Astrocyte (in vitro differentiated cells and primary cell): ENCODE data around the gene ADGRE2. TPM values are rescaled to one million over a fixed set of nuclear protein-coding genes. Genes with fewer than 3 reads are reported as not detected.

Source experiments
- DNase-seq: peaks from one replicate; pipeline ENCODE4 v3.0.0-alpha.2; 2010; ENCODE audit warnings: low read depth
- FAIRE-seq: peaks from 2 replicates; lab custom pipeline; 2011; peaks lifted over from hg19 to GRCh38; lab: Jason Lieb, UNC
- H2AFZ ChIP-seq: 2 replicates; pipeline ENCODE4 v1.6.0; 2012; ENCODE audit warnings: low read depth, low read length, inconsistent platforms
- H3K27ac ChIP-seq: 2 replicates; pipeline ENCODE4 v1.5.1; 2011; ENCODE audit warnings: low read depth, low read length, inconsistent platforms
- H3K27me3 ChIP-seq: 2 replicates; pipeline ENCODE4 v1.6.0; 2011; ENCODE audit warnings: low read length, inconsistent platforms; ENCODE audit not compliant: insufficient read depth
- H3K36me3 ChIP-seq: 2 replicates; pipeline ENCODE4 v1.5.1; 2011; ENCODE audit warnings: low read length, inconsistent platforms; ENCODE audit not compliant: insufficient read depth
- H3K4me1 ChIP-seq: 2 replicates; pipeline ENCODE4 v1.5.1; 2011; ENCODE audit warnings: low read length, inconsistent platforms; ENCODE audit not compliant: insufficient read depth
- H3K4me2 ChIP-seq: 2 replicates; pipeline ENCODE4 v1.6.0; 2012; ENCODE audit warnings: low read length, inconsistent platforms
- H3K4me3 ChIP-seq: 2 replicates; pipeline ENCODE4 v1.5.1; 2011; ENCODE audit warnings: low read depth, mild to moderate bottlenecking, low read length, inconsistent platforms; ENCODE audit not compliant: insufficient read depth
- H3K79me2 ChIP-seq: 2 replicates; pipeline ENCODE4 v1.6.0; 2012; ENCODE audit warnings: mild to moderate bottlenecking, low read length, inconsistent platforms; ENCODE audit not compliant: insufficient read depth
- H3K9ac ChIP-seq: 2 replicates; pipeline ENCODE4 v1.6.0; 2012; ENCODE audit warnings: mild to moderate bottlenecking, low read length, inconsistent platforms
- H3K9me3 ChIP-seq: 2 replicates; pipeline ENCODE4 v1.5.1; 2012; ENCODE audit warnings: low read depth, mild to moderate bottlenecking, low read length, inconsistent platforms; ENCODE audit not compliant: insufficient read depth
- H4K20me1 ChIP-seq: 2 replicates; pipeline ENCODE4 v1.6.0; 2012; ENCODE audit warnings: low read length, inconsistent platforms; ENCODE audit not compliant: insufficient read depth
- H3K27ac Mint-ChIP-seq: one replicate; pipeline ENCODE4 v1.8.0; 2021; ENCODE audit warnings: mild to moderate bottlenecking, mixed read lengths; ENCODE audit not compliant: unreplicated experiment
- H3K27me3 Mint-ChIP-seq: one replicate; pipeline ENCODE4 v1.8.0; 2021; ENCODE audit warnings: low read depth, mixed read lengths; ENCODE audit not compliant: unreplicated experiment
- H3K36me3 Mint-ChIP-seq: one replicate; pipeline ENCODE4 v1.8.0; 2021; ENCODE audit warnings: low read depth, mixed read lengths; ENCODE audit not compliant: unreplicated experiment
- H3K4me1 Mint-ChIP-seq: one replicate; pipeline ENCODE4 v1.8.0; 2021; ENCODE audit warnings: low read depth, mixed read lengths; ENCODE audit not compliant: unreplicated experiment
- H3K4me3 Mint-ChIP-seq: one replicate; pipeline ENCODE4 v1.8.0; 2021; ENCODE audit warnings: mild to moderate bottlenecking, moderate library complexity, mixed read lengths; ENCODE audit not compliant: unreplicated experiment
- H3K9me3 Mint-ChIP-seq: one replicate; pipeline ENCODE4 v1.8.0; 2021; ENCODE audit warnings: mild to moderate bottlenecking, mixed read lengths; ENCODE audit not compliant: unreplicated experiment
- CTCF ChIP-seq: IDR thresholded peaks from 2 replicates; pipeline ENCODE4 v1.5.1; 2011; ENCODE audit warnings: low read depth, mild to moderate bottlenecking, inconsistent platforms, low read length, moderate library complexity; ENCODE audit not compliant: insufficient read depth
- EZH2 ChIP-seq: IDR thresholded peaks from 2 replicates; pipeline ENCODE4 v1.6.1; 2012; ENCODE audit warnings: mild to moderate bottlenecking, low read length, inconsistent platforms; ENCODE audit not compliant: insufficient read depth
- total RNA-seq: library from RNA; stranded (reverse); gene quantifications from 2 replicates; pipeline ENCODE4 v1.2.1, GENCODE V29; 2021

The ADGRE2 gene
- total RNA-seq, 1 donor from 2014 or later: 0.34 TPM

GRCh38 chr19:14748601-14749000 lies 29.8 kb downstream of the ADGRE2 start:
- Histone ChIP-seq H2AFZ (no peak overlapping the region), H3K4me1 (no peaks in the 10 kb centered on the region), H3K27me3 (no peaks in the 10 kb centered on the region), H3K79me2 (no peaks in the 10 kb centered on the region), H3K27ac (no peak overlapping the region), H4K20me1 (no peaks in the 10 kb centered on the region), H3K9ac (no peak overlapping the region), H3K9me3 (no peaks in the 10 kb centered on the region), H3K4me2 (no peak overlapping the region), H3K4me3 (no peak overlapping the region), H3K36me3 (no peaks in the 10 kb centered on the region)
- Mint-ChIP-seq H3K9me3 (no peaks in the 10 kb centered on the region), H3K4me1 (no peaks in the 10 kb centered on the region), H3K36me3 (no peaks in the 10 kb centered on the region), H3K4me3 (no peak overlapping the region), H3K27me3 (no peaks in the 10 kb centered on the region), H3K27ac (no peak overlapping the region)
- no peak for TF ChIP-seq CTCF
- no peak for TF ChIP-seq EZH2
- DNase-seq (no peak), FAIRE-seq (no peak)

- no peak overlapping the region for H3K9ac ChIP-seq
- H3K27ac ChIP-seq: no peak overlapping the region
- H3K4me2 ChIP-seq: no peak overlapping the region
- H3K27ac Mint-ChIP-seq: no peak overlapping the region
- H3K27me3 ChIP-seq: no peaks in the 10 kb centered on the region
- no peaks in the 10 kb centered on the region for H3K36me3 ChIP-seq
- H3K4me1 ChIP-seq: no peaks in the 10 kb centered on the region
- no peaks in the 10 kb centered on the region for H3K79me2 ChIP-seq
- FAIRE-seq (no peak), DNase-seq (no peak)
- H3K36me3 Mint-ChIP-seq: peaks cover 2% of the 10 kb centered on the region
- no peak overlapping the region for H3K4me3 ChIP-seq
- no peaks in the 10 kb centered on the region for H3K4me1 Mint-ChIP-seq
- no peaks in the 10 kb centered on the region for H3K27me3 Mint-ChIP-seq
- peaks cover 3% of the 10 kb centered on the region for H3K9me3 ChIP-seq
- H2AFZ ChIP-seq: no peak overlapping the region
- TF ChIP-seq CTCF: no peak
- TF ChIP-seq EZH2: no peak
- H3K4me3 Mint-ChIP-seq: no peak overlapping the region
- H3K9me3 Mint-ChIP-seq: no peaks in the 10 kb centered on the region
- H4K20me1 ChIP-seq: no peaks in the 10 kb centered on the region
Measured at GRCh38 chr19:14746886-14747285, 31.5 kb downstream of the ADGRE2 start.

DNA sequence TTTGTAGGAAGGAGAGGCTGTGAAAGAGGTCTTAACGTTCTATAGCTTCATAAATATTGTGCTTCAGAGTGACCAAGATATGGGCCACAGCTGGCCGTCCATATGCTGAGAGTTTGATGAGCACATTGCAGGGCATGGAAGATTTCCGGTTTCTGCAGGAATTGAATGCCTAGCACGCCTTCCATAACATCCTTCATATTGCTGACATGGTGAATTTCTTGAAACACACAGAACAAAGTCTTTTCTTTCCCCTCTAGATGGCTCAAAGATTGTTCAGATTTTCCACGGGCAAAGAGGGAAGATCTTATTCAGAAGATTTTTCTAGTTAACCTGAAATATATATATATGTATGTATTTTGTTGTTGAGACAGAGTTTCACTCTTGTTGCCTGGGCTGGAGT lies 42.4 kb downstream of the ADGRE2 start:
- no peaks in the 10 kb centered on the region for H4K20me1 ChIP-seq
- H3K27me3 ChIP-seq: no peaks in the 10 kb centered on the region
- H3K36me3 ChIP-seq: no peaks in the 10 kb centered on the region
- H3K4me1 ChIP-seq: no peaks in the 10 kb centered on the region
- Mint-ChIP-seq H3K9me3 (peaks cover 12% of the 10 kb centered on the region), H3K4me3 (no peak overlapping the region), H3K27ac (no peak overlapping the region), H3K27me3 (no peaks in the 10 kb centered on the region), H3K4me1 (no peaks in the 10 kb centered on the region), H3K36me3 (no peaks in the 10 kb centered on the region)
- DNase-seq (no peak), FAIRE-seq (no peak)
- TF ChIP-seq CTCF: no peak
- no peak for TF ChIP-seq EZH2
- no peak overlapping the region for H3K27ac ChIP-seq
- H3K4me3 ChIP-seq: no peak overlapping the region
- no peak overlapping the region for H2AFZ ChIP-seq
- no peaks in the 10 kb centered on the region for H3K79me2 ChIP-seq
- no peak overlapping the region for H3K9ac ChIP-seq
- no peaks in the 10 kb centered on the region for H3K9me3 ChIP-seq
- no peak overlapping the region for H3K4me2 ChIP-seq
